Keratinocyte (primary cell): ENCODE results near the gene SCFD2.

Source experiments
- EZH2 ChIP-seq: IDR thresholded peaks from one replicate; pipeline ENCODE4 v1.6.1; 2012; ENCODE audit warnings: inconsistent platforms, mild to moderate bottlenecking, low read length, moderate library complexity
- TF ChIP-seq, protein P1 (sequence below), 3 experiments: IDR thresholded peaks in 1 of 3; conservative IDR thresholded peaks in 1 of 3; optimal IDR thresholded peaks in 1 of 3; 2 replicates in 2 of 3; 3 replicates in 1 of 3; pipeline versions ENCODE3 to v1.5.1; 2011; ENCODE audit warnings: low read length in 3 of 3, mild to moderate bottlenecking in 3 of 3, moderate library complexity in 2 of 3, control low read depth in 1 of 3, inconsistent platforms in 1 of 3; ENCODE audit not compliant: insufficient read depth in 2 of 3; ENCODE audit errors: extremely low read depth in 1 of 3

GRCh38 chr4:53322696-53323095, 43.2 kb downstream of the SCFD2 start:
- TF ChIP-seq, protein P1, sequence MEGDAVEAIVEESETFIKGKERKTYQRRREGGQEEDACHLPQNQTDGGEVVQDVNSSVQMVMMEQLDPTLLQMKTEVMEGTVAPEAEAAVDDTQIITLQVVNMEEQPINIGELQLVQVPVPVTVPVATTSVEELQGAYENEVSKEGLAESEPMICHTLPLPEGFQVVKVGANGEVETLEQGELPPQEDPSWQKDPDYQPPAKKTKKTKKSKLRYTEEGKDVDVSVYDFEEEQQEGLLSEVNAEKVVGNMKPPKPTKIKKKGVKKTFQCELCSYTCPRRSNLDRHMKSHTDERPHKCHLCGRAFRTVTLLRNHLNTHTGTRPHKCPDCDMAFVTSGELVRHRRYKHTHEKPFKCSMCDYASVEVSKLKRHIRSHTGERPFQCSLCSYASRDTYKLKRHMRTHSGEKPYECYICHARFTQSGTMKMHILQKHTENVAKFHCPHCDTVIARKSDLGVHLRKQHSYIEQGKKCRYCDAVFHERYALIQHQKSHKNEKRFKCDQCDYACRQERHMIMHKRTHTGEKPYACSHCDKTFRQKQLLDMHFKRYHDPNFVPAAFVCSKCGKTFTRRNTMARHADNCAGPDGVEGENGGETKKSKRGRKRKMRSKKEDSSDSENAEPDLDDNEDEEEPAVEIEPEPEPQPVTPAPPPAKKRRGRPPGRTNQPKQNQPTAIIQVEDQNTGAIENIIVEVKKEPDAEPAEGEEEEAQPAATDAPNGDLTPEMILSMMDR (optimal IDR thresholded peaks at IDR 0.05 in 1 of 3, IDR thresholded peaks at IDR 0.05 in 1 of 3, conservative IDR thresholded peaks at IDR 0.05 in 1 of 3; ENCODE audit: extremely low read depth in 1 of 3, insufficient read depth in 2 of 3, low read length in 3 of 3) = no peak
- TF ChIP-seq EZH2 = no peak
